ENCODE results near the gene UBA5.

Gene UBA5

GRCh38 chr3:132625613-132626012 lies 34.5 kb upstream of the UBA5 start:
- no peak for TF ChIP-seq ZFX (IDR thresholded peaks at IDR 0.05)
- no peak for TF ChIP-seq CTCF (conservative IDR thresholded peaks at IDR 0.05)
- no peak overlapping the region for H3K27ac ChIP-seq

- TF ChIP-seq CTCF (conservative IDR thresholded peaks at IDR 0.05), result no peak
- TF ChIP-seq ZFX (IDR thresholded peaks at IDR 0.05), result no peak
- no peak overlapping the region for H3K27ac ChIP-seq
These were observed 33.2 kb upstream of the UBA5 start for GRCh38 chr3:132626955-132627354.

GRCh38 chr3:132628157-132628556 lies 32.0 kb upstream of the UBA5 start:
- TF ChIP-seq CTCF (conservative IDR thresholded peaks at IDR 0.05) (no peak), ZFX (IDR thresholded peaks at IDR 0.05) (no peak)

GRCh38 chr3:132629928-132630327 lies 30.2 kb upstream of the UBA5 start:
- TF ChIP-seq ZFX (IDR thresholded peaks at IDR 0.05) (no peak), CTCF (conservative IDR thresholded peaks at IDR 0.05) (no peak)
- no peak overlapping the region for H3K27ac ChIP-seq

More at GRCh38 chr3:132628157-132628556, 32.0 kb upstream of the UBA5 start:
- H3K27ac ChIP-seq, result no peak overlapping the region

GRCh38 chr3:132630612-132631011 lies 29.5 kb upstream of the UBA5 start:
- TF ChIP-seq CTCF (conservative IDR thresholded peaks at IDR 0.05) (no peak), ZFX (IDR thresholded peaks at IDR 0.05) (no peak)
- no peak overlapping the region for H3K27ac ChIP-seq

- H3K27ac ChIP-seq, result no peak overlapping the region
- TF ChIP-seq ZFX (IDR thresholded peaks at IDR 0.05) (no peak), CTCF (conservative IDR thresholded peaks at IDR 0.05) (no peak)
These were observed 25.1 kb upstream of the UBA5 start for GRCh38 chr3:132635052-132635451.

- no peak for TF ChIP-seq CTCF (conservative IDR thresholded peaks at IDR 0.05)
- TF ChIP-seq ZFX (IDR thresholded peaks at IDR 0.05), result no peak
- no peak overlapping the region for H3K27ac ChIP-seq
These were observed 22.5 kb upstream of the UBA5 start for GRCh38 chr3:132637590-132637989.

Data from C4-2B (cell line).